PFSK-1 (cell line): ENCODE measurements around the gene ELOVL6.

Experiments
- FOXP2 ChIP-seq: optimal IDR thresholded peaks from 2 replicates; pipeline ENCODE3; 2011; ENCODE audit warnings: borderline replicate concordance, control low read depth, inconsistent platforms; ENCODE audit not compliant: insufficient read depth; ENCODE audit errors: extremely low read length, extremely low read depth
- POLR2AphosphoS5 ChIP-seq: IDR thresholded peaks from 2 replicates; pipeline ENCODE4 v1.6.1; 2012; ENCODE audit warnings: low read depth, mild to moderate bottlenecking, control low read depth, low read length, moderate library complexity
- REST ChIP-seq, 2 experiments: IDR thresholded peaks; 2 replicates each; pipeline versions ENCODE4 v1.6.1 to v1.8.0; 2011 to 2012; ENCODE audit warnings: low read depth in 2 of 2, low read length in 2 of 2, control low read depth in 1 of 2, inconsistent platforms in 1 of 2, mild to moderate bottlenecking in 1 of 2, moderate library complexity in 1 of 2; ENCODE audit not compliant: insufficient read depth in 1 of 2
- SIN3A ChIP-seq: IDR thresholded peaks from 2 replicates; pipeline ENCODE4 v1.6.1; 2012; ENCODE audit warnings: mild to moderate bottlenecking, low read length, moderate library complexity, borderline replicate concordance; ENCODE audit not compliant: insufficient read depth

GRCh38 chr4:110128029-110128428 lies 70.4 kb downstream of the ELOVL6 start:
- TF ChIP-seq POLR2AphosphoS5 = no peak
- TF ChIP-seq FOXP2 = no peak
- TF ChIP-seq SIN3A = no peak
- no peak for TF ChIP-seq REST (IDR thresholded peaks at IDR 0.05; ENCODE audit: insufficient read depth in 1 of 2, low read depth in 2 of 2, low read length in 2 of 2)
